Smooth muscle cell (in vitro differentiated cells): ENCODE measurements around the gene TSHZ2. TPM values are rescaled to one million over a fixed set of nuclear protein-coding genes. Genes with fewer than 3 reads are reported as not detected.

Source experiments
- DNase-seq: peaks from one replicate; lab custom pipeline; 2025; ENCODE audit not compliant: unreplicated experiment; lab: John Stamatoyannopoulos, UW
- H2AFZ ChIP-seq: fragments of 200-600 bp; sonication (generic); 2 replicates; pipeline ENCODE4 v1.6.0; 2016; ENCODE audit warnings: antibody characterized with exemption, low read depth, mild to moderate bottlenecking
- H3F3A ChIP-seq: fragments of 200-600 bp; sonication (generic); 2 replicates; pipeline ENCODE4 v1.6.0; 2017; ENCODE audit warnings: antibody characterized with exemption, low read depth
- H3K27ac ChIP-seq: fragments of 200-600 bp; sonication (generic); 2 replicates; pipeline ENCODE4 v1.5.1; 2016; ENCODE audit warnings: low read depth, mild to moderate bottlenecking
- H3K27me3 ChIP-seq: fragments of 200-600 bp; sonication (generic); 2 replicates; pipeline ENCODE4 v1.6.1; 2016; ENCODE audit warnings: low read depth, mild to moderate bottlenecking
- H3K36me3 ChIP-seq: fragments of 200-600 bp; sonication (generic); 2 replicates; pipeline ENCODE4 v1.5.1; 2016; ENCODE audit warnings: low read depth
- H3K4me1 ChIP-seq: fragments of 200-600 bp; sonication (generic); 2 replicates; pipeline ENCODE4 v1.5.1; 2016; ENCODE audit warnings: low read depth
- H3K4me2 ChIP-seq: fragments of 200-600 bp; sonication (generic); 2 replicates; pipeline ENCODE4 v1.6.0; 2016; ENCODE audit warnings: mild to moderate bottlenecking
- H3K4me3 ChIP-seq: fragments of 200-600 bp; sonication (generic); 2 replicates; pipeline ENCODE4 v1.5.1; 2016; ENCODE audit warnings: mild to moderate bottlenecking
- H3K79me2 ChIP-seq: fragments of 200-600 bp; sonication (generic); 2 replicates; pipeline ENCODE4 v1.6.0; 2016; ENCODE audit warnings: low read depth, mild to moderate bottlenecking
- H3K9ac ChIP-seq: fragments of 200-600 bp; sonication (generic); 2 replicates; pipeline ENCODE4 v1.6.0; 2016; ENCODE audit warnings: low read depth
- H3K9me3 ChIP-seq: fragments of 200-600 bp; sonication (generic); replicated peaks from 2 replicates; pipeline ENCODE4 v1.5.1; 2016; ENCODE audit warnings: low read depth
- H4K20me1 ChIP-seq: fragments of 200-600 bp; sonication (generic); 2 replicates; pipeline ENCODE4 v1.6.0; 2016; ENCODE audit warnings: low read depth
- CTCF ChIP-seq: fragments of 200-600 bp; sonication (generic); IDR thresholded peaks from 2 replicates; pipeline ENCODE4 v1.5.1; 2017; ENCODE audit warnings: borderline replicate concordance, mild to moderate bottlenecking, antibody characterized with exemption; ENCODE audit not compliant: insufficient read depth, poor library complexity, severe bottlenecking
- WGBS: methylation state at CpG from one replicate; pipeline ENCODE4 v1.1.7; 2016; ENCODE audit warnings: low lambda C conversion rate; 5-methylcytosine and 5-hydroxymethylcytosine counted together
- polyA plus RNA-seq: library from polyadenylated mRNA; unstranded; fragments of >200 nt; fragmentation: Nextera tagmentation; extraction: Ambion mirVana; gene quantifications from 2 replicates; pipeline ENCODE4 v1.2.1, GENCODE V29; 2016
- total RNA-seq: library from RNA; depleted of rRNA; stranded (reverse); fragments of >200 nt; gene quantifications from 2 replicates; pipeline ENCODE4 v1.2.3, GENCODE V29; 2014

Gene TSHZ2
- total and polyA plus RNA-seq, 2 experiments from 2014 or later, result 4.8 to 6.6 TPM

DNA sequence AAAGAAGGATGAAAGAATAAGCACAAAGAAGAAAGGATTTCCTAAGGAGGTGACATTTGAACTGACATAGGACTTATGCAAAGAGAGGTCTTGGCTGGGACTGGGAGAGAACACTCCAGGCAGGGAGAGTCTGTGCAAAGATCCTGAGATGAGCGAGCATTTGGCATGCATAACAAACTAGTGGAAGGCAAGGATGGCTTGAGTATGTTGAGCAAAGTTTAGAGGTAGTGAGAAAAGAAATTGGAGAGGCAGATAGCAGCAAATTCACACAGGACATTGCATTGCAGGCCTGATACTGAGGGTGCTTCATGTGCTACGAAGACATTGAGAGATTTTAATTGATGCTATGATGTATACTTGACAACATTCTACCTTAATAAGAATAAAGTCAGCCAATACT lies 383.6 kb downstream of the TSHZ2 start:
- H3K4me3 ChIP-seq, result no peak overlapping the region
- no peaks in the 10 kb centered on the region for H3F3A ChIP-seq
- H3K36me3 ChIP-seq, result no peaks in the 10 kb centered on the region
- H3K79me2 ChIP-seq, result no peaks in the 10 kb centered on the region
- 92% methylated on average over 2 of the region's 2 CpGs for WGBS
- TF ChIP-seq CTCF, result no peak
- H3K27ac ChIP-seq, result no peak overlapping the region
- peaks cover 4% of the 10 kb centered on the region for H3K4me1 ChIP-seq
- H4K20me1 ChIP-seq, result no peaks in the 10 kb centered on the region
- no peaks in the 10 kb centered on the region for H3K27me3 ChIP-seq
- DNase-seq, result no peak
- no peak overlapping the region for H3K9ac ChIP-seq
- no peak overlapping the region for H2AFZ ChIP-seq
- H3K9me3 ChIP-seq, result no peaks in the 10 kb centered on the region
- no peak overlapping the region for H3K4me2 ChIP-seq

DNA sequence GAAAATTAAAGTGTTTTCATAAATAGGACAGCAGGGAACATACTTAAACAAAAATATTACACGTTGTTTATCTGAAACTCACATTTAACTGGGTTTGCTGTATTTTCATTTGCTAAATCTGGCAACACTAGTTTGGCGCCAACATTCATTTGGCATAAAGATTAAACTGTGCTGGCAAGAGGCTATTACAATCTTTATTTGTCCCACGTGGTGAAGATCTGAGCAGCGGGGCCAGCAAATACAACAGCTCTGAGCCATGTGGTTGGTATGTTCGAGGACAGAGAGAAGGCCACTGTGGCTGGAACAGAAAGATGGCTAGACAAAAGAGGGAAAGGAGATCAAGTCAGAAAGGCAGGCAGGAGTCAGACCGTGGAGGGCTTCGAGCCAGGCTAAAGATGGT lies 387.3 kb downstream of the TSHZ2 start:
- Histone ChIP-seq H3K27me3 (no peaks in the 10 kb centered on the region), H3F3A (no peaks in the 10 kb centered on the region), H2AFZ (no peak overlapping the region), H4K20me1 (no peaks in the 10 kb centered on the region), H3K4me2 (no peak overlapping the region), H3K36me3 (no peaks in the 10 kb centered on the region), H3K4me1 (peaks cover 13% of the 10 kb centered on the region), H3K4me3 (no peak overlapping the region), H3K9ac (no peak overlapping the region), H3K79me2 (no peaks in the 10 kb centered on the region), H3K9me3 (no peaks in the 10 kb centered on the region), H3K27ac (no peak overlapping the region)
- DNase-seq, result no peak
- no peak for TF ChIP-seq CTCF
- 94% methylated on average over 7 of the region's 7 CpGs for WGBS

DNA sequence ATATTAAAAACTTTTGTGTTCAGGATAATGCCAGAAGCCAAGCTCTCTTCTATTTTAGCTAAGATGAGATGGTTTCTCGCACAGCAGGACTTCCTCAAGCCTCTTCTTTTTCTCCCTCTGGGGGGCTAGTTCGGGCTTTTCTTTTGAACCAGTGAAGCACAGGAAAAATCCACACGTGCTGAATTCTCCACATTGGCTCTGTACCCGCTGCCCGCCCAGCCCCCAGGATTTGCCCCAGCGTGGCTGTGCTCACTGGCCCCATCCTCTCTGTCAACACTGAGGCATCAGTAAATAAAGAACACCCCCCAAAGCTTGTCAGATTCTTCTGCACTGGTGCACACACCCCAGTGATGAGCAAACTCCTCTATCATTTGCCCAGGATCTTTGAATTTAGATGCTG lies 388.7 kb downstream of the TSHZ2 start:
- DNase-seq, result no peak
- no peaks in the 10 kb centered on the region for H3F3A ChIP-seq
- no peaks in the 10 kb centered on the region for H3K79me2 ChIP-seq
- no peaks in the 10 kb centered on the region for H3K9me3 ChIP-seq
- peaks cover 16% of the 10 kb centered on the region for H3K4me1 ChIP-seq
- H4K20me1 ChIP-seq, result no peaks in the 10 kb centered on the region
- H3K4me2 ChIP-seq, result no peak overlapping the region
- no peak overlapping the region for H2AFZ ChIP-seq
- no peak overlapping the region for H3K4me3 ChIP-seq
- no peak for TF ChIP-seq CTCF
- H3K9ac ChIP-seq, result no peak overlapping the region
- no peaks in the 10 kb centered on the region for H3K36me3 ChIP-seq
- WGBS, result 78% methylated on average over 6 of the region's 6 CpGs
- H3K27ac ChIP-seq, result no peak overlapping the region
- no peaks in the 10 kb centered on the region for H3K27me3 ChIP-seq

DNA sequence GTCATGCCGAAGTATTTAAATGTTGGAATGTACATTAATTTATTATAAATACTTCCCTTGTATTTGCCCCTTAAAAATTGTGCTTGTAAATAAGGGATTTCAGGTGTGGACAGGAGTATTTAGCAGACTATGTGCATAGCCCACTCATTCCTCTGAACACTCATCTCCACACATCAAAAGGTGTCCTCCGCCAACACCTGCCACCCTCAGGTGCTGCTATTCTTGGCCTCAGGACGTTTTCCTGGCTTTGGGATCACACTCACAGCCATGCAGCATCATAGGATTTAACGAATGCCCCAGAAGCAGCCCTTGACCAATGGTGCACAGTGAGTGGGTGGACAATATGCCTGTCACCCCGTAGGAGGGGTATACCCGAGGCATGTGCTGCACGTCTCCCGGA lies 390.6 kb downstream of the TSHZ2 start:
- H3K36me3 ChIP-seq, result no peaks in the 10 kb centered on the region
- TF ChIP-seq CTCF, result no peak

More for the DNA sequence above, 390.6 kb downstream of the TSHZ2 start:
- DNase-seq, result no peak
- H3K27me3 ChIP-seq, result no peaks in the 10 kb centered on the region
- H2AFZ ChIP-seq, result no peak overlapping the region
- WGBS, result 89% methylated on average over 8 of the region's 8 CpGs
- H3K4me3 ChIP-seq, result no peak overlapping the region
- no peaks in the 10 kb centered on the region for H3K9me3 ChIP-seq
- no peak overlapping the region for H3K9ac ChIP-seq
- H3K4me2 ChIP-seq, result no peak overlapping the region
- H4K20me1 ChIP-seq, result no peaks in the 10 kb centered on the region
- no peaks in the 10 kb centered on the region for H3K79me2 ChIP-seq
- H3K27ac ChIP-seq, result no peak overlapping the region
- peaks cover 14% of the 10 kb centered on the region for H3K4me1 ChIP-seq
- no peaks in the 10 kb centered on the region for H3F3A ChIP-seq
